ENCODE data around the gene NDEL1. TPM values are rescaled to one million over a fixed set of nuclear protein-coding genes. Genes with fewer than 3 reads are reported as not detected.

NDEL1 gene
- total and polyA plus RNA-seq, 9 of the 15 experiments (the other 6 are each of a cell fraction or from before 2014, with no cell fraction given) = 0.86 to 30.5 (median 22.7) TPM

DNA sequence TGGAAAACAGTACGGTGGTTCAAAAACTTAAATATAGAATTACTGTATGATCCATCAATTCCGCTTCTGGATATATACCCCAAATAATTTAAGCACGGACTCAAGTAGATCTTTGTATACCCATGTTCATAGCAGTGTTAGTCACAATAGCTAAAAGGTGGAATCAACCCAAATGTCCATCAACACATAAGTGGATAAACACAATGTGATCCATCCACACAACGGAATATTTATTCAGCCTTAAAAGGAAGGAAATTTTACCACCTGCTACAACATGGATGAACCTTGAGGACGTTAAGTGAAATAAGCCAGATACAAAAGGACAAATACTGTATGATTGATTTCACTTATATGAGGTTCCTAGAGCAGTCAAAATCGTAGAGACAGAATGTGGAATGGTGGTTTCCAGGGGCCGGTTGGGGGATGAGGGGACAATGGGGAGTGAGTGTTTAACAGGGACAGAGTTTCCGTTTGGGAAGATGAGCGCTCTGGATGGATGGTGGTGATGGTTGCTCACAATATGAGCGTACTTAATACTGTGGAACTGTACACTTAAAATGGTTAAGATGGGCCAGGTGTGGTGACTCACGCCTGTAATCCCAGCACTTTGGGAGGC lies 32.7 kb upstream of the NDEL1 start:
- no peaks in the 10 kb centered on the region for H3K36me3 ChIP-seq (ENCODE audit: control insufficient read depth, insufficient read depth, low read length)
- no peak overlapping the region for H2AFZ ChIP-seq (ENCODE audit: low read depth, low read length)
- intact Hi-C loops (cut with micrococcal nuclease) = no loop called here
- in situ Hi-C loops (cut with MboI) = loop anchor here (10.0 kb wide), 1 partner anchor 352 kb away; the partner anchor contains the start of gene SPDYE4
- H3K4me3 ChIP-seq = no peak overlapping the region
- H3K4me1 ChIP-seq (replicated peaks in 1 of 2; ENCODE audit: control insufficient read depth in 2 of 2, insufficient read depth in 2 of 2, low read length in 2 of 2) = peaks cover 0 to 4% of the 10 kb centered on the region in 2 experiments; a peak in 2 of 5 replicates
- no peak overlapping the region for H3K4me2 ChIP-seq (ENCODE audit: insufficient read depth, low read length)
- no peak overlapping the region for H3K27ac ChIP-seq (ENCODE audit: extremely low read depth, low read depth, low read length)
- TF ChIP-seq TSC22D4 (tag; IDR thresholded peaks at IDR 0.05) (no peak), CREB1 (IDR thresholded peaks at IDR 0.05) (no peak), CREB1 (CRISPR knock-in tag; IDR thresholded peaks at IDR 0.05) (no peak), NCOR1 (IDR thresholded peaks at IDR 0.05) (no peak), CTBP1 (IDR thresholded peaks at IDR 0.05; ENCODE audit: borderline replicate concordance) (no peak), HDAC1 (IDR thresholded peaks at IDR 0.05) (no peak), CREM (IDR thresholded peaks at IDR 0.05; ENCODE audit: low read depth) (no peak), PTTG1 (tag; IDR thresholded peaks at IDR 0.05; ENCODE audit: low read depth) (no peak), MLX (CRISPR knock-in tag; conservative IDR thresholded peaks at IDR 0.05) (no peak), SNIP1 (IDR thresholded peaks at IDR 0.05; ENCODE audit: low read depth) (no peak)
- TF ChIP-seq, protein P1, sequence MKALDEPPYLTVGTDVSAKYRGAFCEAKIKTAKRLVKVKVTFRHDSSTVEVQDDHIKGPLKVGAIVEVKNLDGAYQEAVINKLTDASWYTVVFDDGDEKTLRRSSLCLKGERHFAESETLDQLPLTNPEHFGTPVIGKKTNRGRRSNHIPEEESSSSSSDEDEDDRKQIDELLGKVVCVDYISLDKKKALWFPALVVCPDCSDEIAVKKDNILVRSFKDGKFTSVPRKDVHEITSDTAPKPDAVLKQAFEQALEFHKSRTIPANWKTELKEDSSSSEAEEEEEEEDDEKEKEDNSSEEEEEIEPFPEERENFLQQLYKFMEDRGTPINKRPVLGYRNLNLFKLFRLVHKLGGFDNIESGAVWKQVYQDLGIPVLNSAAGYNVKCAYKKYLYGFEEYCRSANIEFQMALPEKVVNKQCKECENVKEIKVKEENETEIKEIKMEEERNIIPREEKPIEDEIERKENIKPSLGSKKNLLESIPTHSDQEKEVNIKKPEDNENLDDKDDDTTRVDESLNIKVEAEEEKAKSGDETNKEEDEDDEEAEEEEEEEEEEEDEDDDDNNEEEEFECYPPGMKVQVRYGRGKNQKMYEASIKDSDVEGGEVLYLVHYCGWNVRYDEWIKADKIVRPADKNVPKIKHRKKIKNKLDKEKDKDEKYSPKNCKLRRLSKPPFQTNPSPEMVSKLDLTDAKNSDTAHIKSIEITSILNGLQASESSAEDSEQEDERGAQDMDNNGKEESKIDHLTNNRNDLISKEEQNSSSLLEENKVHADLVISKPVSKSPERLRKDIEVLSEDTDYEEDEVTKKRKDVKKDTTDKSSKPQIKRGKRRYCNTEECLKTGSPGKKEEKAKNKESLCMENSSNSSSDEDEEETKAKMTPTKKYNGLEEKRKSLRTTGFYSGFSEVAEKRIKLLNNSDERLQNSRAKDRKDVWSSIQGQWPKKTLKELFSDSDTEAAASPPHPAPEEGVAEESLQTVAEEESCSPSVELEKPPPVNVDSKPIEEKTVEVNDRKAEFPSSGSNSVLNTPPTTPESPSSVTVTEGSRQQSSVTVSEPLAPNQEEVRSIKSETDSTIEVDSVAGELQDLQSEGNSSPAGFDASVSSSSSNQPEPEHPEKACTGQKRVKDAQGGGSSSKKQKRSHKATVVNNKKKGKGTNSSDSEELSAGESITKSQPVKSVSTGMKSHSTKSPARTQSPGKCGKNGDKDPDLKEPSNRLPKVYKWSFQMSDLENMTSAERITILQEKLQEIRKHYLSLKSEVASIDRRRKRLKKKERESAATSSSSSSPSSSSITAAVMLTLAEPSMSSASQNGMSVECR (CRISPR knock-in tag; IDR thresholded peaks at IDR 0.05) = no peak
- TF ChIP-seq, protein P2, sequence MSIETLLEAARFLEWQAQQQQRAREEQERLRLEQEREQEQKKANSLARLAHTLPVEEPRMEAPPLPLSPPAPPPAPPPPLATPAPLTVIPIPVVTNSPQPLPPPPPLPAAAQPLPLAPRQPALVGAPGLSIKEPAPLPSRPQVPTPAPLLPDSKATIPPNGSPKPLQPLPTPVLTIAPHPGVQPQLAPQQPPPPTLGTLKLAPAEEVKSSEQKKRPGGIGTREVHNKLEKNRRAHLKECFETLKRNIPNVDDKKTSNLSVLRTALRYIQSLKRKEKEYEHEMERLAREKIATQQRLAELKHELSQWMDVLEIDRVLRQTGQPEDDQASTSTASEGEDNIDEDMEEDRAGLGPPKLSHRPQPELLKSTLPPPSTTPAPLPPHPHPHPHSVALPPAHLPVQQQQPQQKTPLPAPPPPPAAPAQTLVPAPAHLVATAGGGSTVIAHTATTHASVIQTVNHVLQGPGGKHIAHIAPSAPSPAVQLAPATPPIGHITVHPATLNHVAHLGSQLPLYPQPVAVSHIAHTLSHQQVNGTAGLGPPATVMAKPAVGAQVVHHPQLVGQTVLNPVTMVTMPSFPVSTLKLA (conservative IDR thresholded peaks at IDR 0.05) = no peak
- ChIA-PET POLR2A (no interaction called here), CTCF (ENCODE audit: low intra/inter-chr PET ratio) (no interaction called here)
- no TSS peak for BruUV-seq (replicated peaks)
- FAIRE-seq (no peak), ATAC-seq (no peak), DNase-seq (ENCODE audit: extremely low read depth in 1 of 4, low spot score in 3 of 4) (no peak)
- H4K20me1 ChIP-seq (replicated peaks; ENCODE audit: control insufficient read depth, insufficient read depth, low read length) = no peaks in the 10 kb centered on the region
- peaks cover 0 to under 1% of the 10 kb centered on the region in 2 experiments; a peak in 2 of 5 replicates for H3K27me3 ChIP-seq (ENCODE audit: control insufficient read depth in 2 of 2, insufficient read depth in 2 of 2, low read length in 2 of 2)
- H3K9ac ChIP-seq (ENCODE audit: insufficient read depth in 1 of 2, low read depth in 2 of 2, low read length in 2 of 2) = no peak overlapping the region
- H3K9me3 ChIP-seq (replicated peaks; ENCODE audit: control insufficient read depth, insufficient read depth, low read depth, low read length) = no peaks in the 10 kb centered on the region
- H3K79me2 ChIP-seq (ENCODE audit: control insufficient read depth, insufficient read depth, low read length) = no peaks in the 10 kb centered on the region
- H3K9me1 ChIP-seq (ENCODE audit: control insufficient read depth, insufficient read depth, low read length) = no peaks in the 10 kb centered on the region
- 44% methylated on average over 11 of the region's 11 CpGs for WGBS (ENCODE audit: insufficient coverage, low coverage, missing lambda C conversion rate)

Data from K562 (cell line).